Activated gamma-delta T cell treated with Interleukin-2 at 50 U/mL for 16 hours (primary cell): ENCODE measurements around the gene CTNND2.

Source experiments
- DNase-seq: peaks from one replicate; pipeline ENCODE4 v3.0.0-alpha.2; 2020

The CTNND2 gene

GRCh38 chr5:10964806-10965205 is 939.4 kb downstream of the CTNND2 start:
- DNase-seq = no peak

- DNase-seq = no peak
Observed at GRCh38 chr5:10958728-10959127, 945.5 kb downstream of the CTNND2 start.

- DNase-seq = no peak
Observed at GRCh38 chr5:10949856-10950630, 954.2 kb downstream of the CTNND2 start.

GRCh38 chr5:10946050-10946449 is 958.2 kb downstream of the CTNND2 start:
- DNase-seq = no peak

- no peak for DNase-seq
Observed at GRCh38 chr5:10941900-10942299, 962.3 kb downstream of the CTNND2 start.

- no peak for DNase-seq
Observed at GRCh38 chr5:10936081-10936855, 968.0 kb downstream of the CTNND2 start.

- DNase-seq = no peak
Observed at GRCh38 chr5:10935536-10935935, 968.7 kb downstream of the CTNND2 start.

- no peak for DNase-seq
Observed at GRCh38 chr5:10934783-10935355, 969.4 kb downstream of the CTNND2 start.

- no peak for DNase-seq
Observed at GRCh38 chr5:10933121-10933520, 971.1 kb downstream of the CTNND2 start.

- DNase-seq = no peak
Observed at GRCh38 chr5:10932426-10932825, 971.8 kb downstream of the CTNND2 start.

- no peak for DNase-seq
Observed at GRCh38 chr5:10927608-10928007, 976.6 kb downstream of the CTNND2 start.

- no peak for DNase-seq
Observed at GRCh38 chr5:10923310-10923709, 980.9 kb downstream of the CTNND2 start.
